ENCODE measurements around the gene PRR27. TPM values are rescaled to one million over a fixed set of nuclear protein-coding genes. Genes with fewer than 3 reads are reported as not detected.

PRR27 gene
- total and polyA plus RNA-seq, 10 of the 15 experiments (the other 5 are each of a cell fraction or from before 2014, with no cell fraction given): not detected

DNA sequence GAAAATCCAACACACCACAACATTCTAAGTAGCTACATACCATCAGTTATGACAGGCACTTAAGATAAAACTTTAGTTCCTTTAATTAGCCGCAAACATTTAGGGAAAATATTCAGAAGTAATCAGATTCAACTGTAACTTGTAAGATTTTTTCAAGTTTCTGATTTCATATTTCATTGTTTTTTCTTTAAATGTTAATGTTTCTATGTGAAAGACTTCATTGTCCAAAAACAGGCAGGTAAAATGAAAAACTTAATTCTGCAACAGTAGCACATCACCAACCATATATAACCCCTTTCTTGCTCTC, 29.9 kb downstream of the PRR27 start:
- ChIA-PET POLR2A (no interaction called here), SMC1A (ENCODE audit: uncharacterized antibody, unreplicated experiment) (interaction anchor here (0.6 to 1.8 kb wide), 9 partner anchors 10 to 494 kb away, joined by 3 to 17 read pairs (median 7); no protein-coding TSS in a partner anchor), CTCF (interaction anchor here (0.6 to 4.6 kb wide), 24 partner anchors 8 to 866 kb away, joined by 3 to 36 read pairs (median 4); partner anchors contain the start of gene ODAM), RAD21 (ENCODE audit: unreplicated experiment) (interaction anchor here (0.8 to 2.4 kb wide), 6 partner anchors 12 to 865 kb away, joined by 3 to 18 read pairs (median 4); no protein-coding TSS in a partner anchor)
- no peaks in the 10 kb centered on the region for H3K4me1 ChIP-seq (ENCODE audit: control insufficient read depth, insufficient read depth, low read length)
- H2AFZ ChIP-seq (ENCODE audit: control insufficient read depth, low read depth, low read length): no peak overlapping the region
- in situ Hi-C loops (cut with MboI): loop anchor here (5.0 kb wide), 1 partner anchor 492 kb away; no protein-coding TSS in a partner anchor
- H3K27me3 ChIP-seq (replicated peaks in 1 of 2; ENCODE audit: control insufficient read depth in 2 of 2, insufficient read depth in 2 of 2, low read length in 1 of 2): no peaks in the 10 kb centered on the region
- no peaks in the 10 kb centered on the region for H3K79me2 ChIP-seq (ENCODE audit: control insufficient read depth, insufficient read depth, low read length)
- H3K4me2 ChIP-seq (ENCODE audit: control insufficient read depth, insufficient read depth): no peak overlapping the region
- ATAC-seq (no peak), DNase-seq (ENCODE audit: low read depth, low spot score) (no peak), FAIRE-seq (no peak)
- H3K4me3 ChIP-seq: no peak overlapping the region
- no peaks in the 10 kb centered on the region for H3K9me3 ChIP-seq (replicated peaks; ENCODE audit: control insufficient read depth, insufficient read depth, low read length)
- no peaks in the 10 kb centered on the region for H4K20me1 ChIP-seq (ENCODE audit: control insufficient read depth, insufficient read depth)
- intact Hi-C loops (cut with micrococcal nuclease; ENCODE audit: unreplicated experiment): loop anchor here (1.0 to 2.0 kb wide), 4 partner anchors 288 to 495 kb away; no protein-coding TSS in a partner anchor
- no peaks in the 10 kb centered on the region for H3K36me3 ChIP-seq (ENCODE audit: control insufficient read depth in 2 of 2, insufficient read depth in 2 of 2, low read length in 1 of 2)
- no TSS peak for BruUV-seq (replicated peaks)
- H3K27ac ChIP-seq (ENCODE audit: control insufficient read depth, insufficient read depth): no peak overlapping the region
- no peak overlapping the region for H3K9ac ChIP-seq (ENCODE audit: control insufficient read depth, insufficient read depth, low read length)
- TF ChIP-seq GABPA (IDR thresholded peaks at IDR 0.05; ENCODE audit: low read depth) (no peak), ASH2L (IDR thresholded peaks at IDR 0.05; ENCODE audit: borderline replicate concordance, low read depth) (no peak), POLR2A (IDR thresholded peaks at IDR 0.05; ENCODE audit: low read depth, low read length) (no peak), EED (IDR thresholded peaks at IDR 0.05; ENCODE audit: low read depth) (no peak), RAD21 (IDR thresholded peaks at IDR 0.05; ENCODE audit: insufficient read depth, low read depth, low read length) (no peak), RELB (IDR thresholded peaks at IDR 0.05; ENCODE audit: low read depth) (no peak), SPI1 (IDR thresholded peaks at IDR 0.05; ENCODE audit: borderline replicate concordance, insufficient read depth, low read depth, low read length) (no peak), KAT2A (conservative IDR thresholded peaks at IDR 0.05; ENCODE audit: control insufficient read depth, low read depth, low read length) (no peak)
- TF ChIP-seq, protein P1, sequence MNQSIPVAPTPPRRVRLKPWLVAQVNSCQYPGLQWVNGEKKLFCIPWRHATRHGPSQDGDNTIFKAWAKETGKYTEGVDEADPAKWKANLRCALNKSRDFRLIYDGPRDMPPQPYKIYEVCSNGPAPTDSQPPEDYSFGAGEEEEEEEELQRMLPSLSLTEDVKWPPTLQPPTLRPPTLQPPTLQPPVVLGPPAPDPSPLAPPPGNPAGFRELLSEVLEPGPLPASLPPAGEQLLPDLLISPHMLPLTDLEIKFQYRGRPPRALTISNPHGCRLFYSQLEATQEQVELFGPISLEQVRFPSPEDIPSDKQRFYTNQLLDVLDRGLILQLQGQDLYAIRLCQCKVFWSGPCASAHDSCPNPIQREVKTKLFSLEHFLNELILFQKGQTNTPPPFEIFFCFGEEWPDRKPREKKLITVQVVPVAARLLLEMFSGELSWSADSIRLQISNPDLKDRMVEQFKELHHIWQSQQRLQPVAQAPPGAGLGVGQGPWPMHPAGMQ (IDR thresholded peaks at IDR 0.05; ENCODE audit: borderline replicate concordance): no peak
- TF ChIP-seq, protein P2, sequence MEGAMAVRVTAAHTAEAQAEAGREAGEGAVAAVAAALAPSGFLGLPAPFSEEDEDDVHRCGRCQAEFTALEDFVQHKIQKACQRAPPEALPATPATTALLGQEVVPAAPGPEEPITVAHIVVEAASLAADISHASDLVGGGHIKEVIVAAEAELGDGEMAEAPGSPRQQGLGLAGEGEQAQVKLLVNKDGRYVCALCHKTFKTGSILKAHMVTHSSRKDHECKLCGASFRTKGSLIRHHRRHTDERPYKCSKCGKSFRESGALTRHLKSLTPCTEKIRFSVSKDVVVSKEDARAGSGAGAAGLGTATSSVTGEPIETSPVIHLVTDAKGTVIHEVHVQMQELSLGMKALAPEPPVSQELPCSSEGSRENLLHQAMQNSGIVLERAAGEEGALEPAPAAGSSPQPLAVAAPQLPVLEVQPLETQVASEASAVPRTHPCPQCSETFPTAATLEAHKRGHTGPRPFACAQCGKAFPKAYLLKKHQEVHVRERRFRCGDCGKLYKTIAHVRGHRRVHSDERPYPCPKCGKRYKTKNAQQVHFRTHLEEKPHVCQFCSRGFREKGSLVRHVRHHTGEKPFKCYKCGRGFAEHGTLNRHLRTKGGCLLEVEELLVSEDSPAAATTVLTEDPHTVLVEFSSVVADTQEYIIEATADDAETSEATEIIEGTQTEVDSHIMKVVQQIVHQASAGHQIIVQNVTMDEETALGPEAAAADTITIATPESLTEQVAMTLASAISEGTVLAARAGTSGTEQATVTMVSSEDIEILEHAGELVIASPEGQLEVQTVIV (IDR thresholded peaks at IDR 0.05; ENCODE audit: borderline replicate concordance, partially characterized antibody): no peak
- WGBS (ENCODE audit: insufficient coverage, insufficient replicate concordance, low lambda C conversion rate, missing lambda C conversion rate): 4% methylated on average over 1 of the region's 1 CpG
